Measurements from ENCODE around the gene BAIAP2L1. TPM values are rescaled to one million over a fixed set of nuclear protein-coding genes. Genes with fewer than 3 reads are reported as not detected.

BAIAP2L1 gene
- total RNA-seq, 1 experiment from 2014 or later, result 120 TPM

DNA sequence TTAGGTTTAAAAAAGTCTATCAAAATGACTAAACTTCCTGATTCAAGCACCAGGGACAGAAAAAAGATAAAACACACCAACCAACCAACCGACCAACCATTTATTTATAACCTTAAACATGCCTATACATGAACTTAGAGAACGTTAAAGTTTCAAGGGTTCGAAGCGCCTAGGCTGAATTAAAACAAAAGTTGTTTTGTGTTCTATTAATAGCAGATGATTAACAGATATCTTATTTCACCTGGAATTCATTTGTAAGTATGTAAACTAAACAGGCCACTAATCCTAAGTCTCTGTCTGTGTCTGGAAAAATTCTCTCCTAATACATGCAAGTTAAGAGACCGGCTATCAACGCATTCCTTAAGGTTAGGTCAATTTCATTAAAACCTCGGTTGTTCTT lies 1.4 kb downstream of the BAIAP2L1 start:
- Histone ChIP-seq H3K27ac (ENCODE audit: low read length) (peak overlapping the region; percentile 95), H3K36me3 (ENCODE audit: control insufficient read depth, insufficient read depth, low read length) (no peaks in the 10 kb centered on the region; the same call in 1 of the 2 replicates), H3K4me1 (ENCODE audit: control insufficient read depth, insufficient read depth, low read length) (peaks cover 31% of the 10 kb centered on the region), H3K9me3 (ENCODE audit: control insufficient read depth, insufficient read depth, low read depth, low read length) (no peaks in the 10 kb centered on the region; the same call in 1 of the 2 replicates), H3K27me3 (ENCODE audit: control insufficient read depth, insufficient read depth, low read length) (no peaks in the 10 kb centered on the region), H3K4me3 (ENCODE audit: low read depth in 2 of 2, low read length in 2 of 2) (peak overlapping the region; percentile 73 to 79)
- CTCF ChIA-PET, result no interaction called here
- ATAC-seq (no peak), DNase-seq (ENCODE audit: low read depth, low spot score) (no peak)
- in situ Hi-C loops (cut with HindIII; ENCODE audit: low pct_unique_long_range_greater_than_20kb, low sequenced_read_pairs) (loop anchor here (25.0 kb wide), 1 partner anchor 112 kb away; the partner anchor contains the start of gene BRI3), intact Hi-C loops (cut with micrococcal nuclease; ENCODE audit: unreplicated experiment) (no loop called here)
- no TSS peak for BruUV-seq (replicated peaks)
- TF ChIP-seq, protein P1, sequence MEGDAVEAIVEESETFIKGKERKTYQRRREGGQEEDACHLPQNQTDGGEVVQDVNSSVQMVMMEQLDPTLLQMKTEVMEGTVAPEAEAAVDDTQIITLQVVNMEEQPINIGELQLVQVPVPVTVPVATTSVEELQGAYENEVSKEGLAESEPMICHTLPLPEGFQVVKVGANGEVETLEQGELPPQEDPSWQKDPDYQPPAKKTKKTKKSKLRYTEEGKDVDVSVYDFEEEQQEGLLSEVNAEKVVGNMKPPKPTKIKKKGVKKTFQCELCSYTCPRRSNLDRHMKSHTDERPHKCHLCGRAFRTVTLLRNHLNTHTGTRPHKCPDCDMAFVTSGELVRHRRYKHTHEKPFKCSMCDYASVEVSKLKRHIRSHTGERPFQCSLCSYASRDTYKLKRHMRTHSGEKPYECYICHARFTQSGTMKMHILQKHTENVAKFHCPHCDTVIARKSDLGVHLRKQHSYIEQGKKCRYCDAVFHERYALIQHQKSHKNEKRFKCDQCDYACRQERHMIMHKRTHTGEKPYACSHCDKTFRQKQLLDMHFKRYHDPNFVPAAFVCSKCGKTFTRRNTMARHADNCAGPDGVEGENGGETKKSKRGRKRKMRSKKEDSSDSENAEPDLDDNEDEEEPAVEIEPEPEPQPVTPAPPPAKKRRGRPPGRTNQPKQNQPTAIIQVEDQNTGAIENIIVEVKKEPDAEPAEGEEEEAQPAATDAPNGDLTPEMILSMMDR (IDR thresholded peaks at IDR 0.05), result no peak
- TF ChIP-seq REST (IDR thresholded peaks at IDR 0.05; ENCODE audit: insufficient read depth in 1 of 2, low read depth in 2 of 2, low read length in 1 of 2) (no peak), POLR2AphosphoS5 (IDR thresholded peaks at IDR 0.05; ENCODE audit: low read depth, low read length) (no peak), SIN3A (IDR thresholded peaks at IDR 0.05; ENCODE audit: borderline replicate concordance, insufficient read depth, low read depth, low read length) (no peak), TCF7L2 (IDR thresholded peaks at IDR 0.05; ENCODE audit: low read depth, low read length) (no peak)
- POLR2A ChIA-PET, result interaction anchor here (0.6 kb wide), 1 partner anchor 18 kb away, joined by 5 read pairs; no protein-coding TSS in a partner anchor

DNA sequence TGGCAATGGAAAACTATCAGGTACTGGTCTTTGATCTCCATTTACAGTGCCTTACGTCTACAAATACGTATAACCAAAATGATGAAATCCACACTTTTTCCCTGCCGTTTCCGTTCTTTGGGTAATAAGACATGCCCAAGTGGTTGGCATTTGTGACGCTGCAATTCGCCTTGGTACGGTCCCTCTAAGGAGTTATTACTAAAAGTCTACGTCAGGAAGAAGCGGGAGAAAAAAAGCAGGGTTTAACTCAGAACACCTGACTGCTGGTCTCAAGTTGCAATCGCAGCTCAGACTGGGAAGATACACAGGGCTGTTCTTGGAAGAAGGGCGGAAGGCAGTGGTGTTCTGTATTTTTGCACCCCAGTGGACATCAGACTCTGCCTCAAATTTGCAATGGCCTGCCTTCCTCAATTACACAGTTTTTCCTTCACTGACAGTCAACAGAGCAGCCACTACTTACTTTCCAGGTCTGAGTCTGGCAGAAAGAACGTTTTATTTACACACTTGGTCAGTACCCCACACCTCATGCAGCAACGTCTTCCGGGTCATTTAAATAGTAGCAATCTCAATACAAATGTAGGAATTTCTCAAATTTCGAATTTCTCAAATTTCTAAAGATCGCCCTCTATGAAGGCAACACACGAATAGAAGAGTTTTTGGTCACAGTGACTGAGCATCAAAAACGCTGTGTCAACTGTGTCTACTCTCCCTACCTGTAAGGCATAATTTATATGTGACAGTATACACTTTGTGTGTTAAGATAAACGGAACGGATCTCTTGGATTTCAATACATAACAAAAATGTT lies 2.1 kb downstream of the BAIAP2L1 start:
- Histone ChIP-seq H3K36me3 (ENCODE audit: control insufficient read depth, insufficient read depth, low read length) (no peaks in the 10 kb centered on the region; the same call in 1 of the 2 replicates), H3K4me3 (ENCODE audit: low read depth in 2 of 2, low read length in 2 of 2) (peak overlapping the region; percentile 73 to 79), H3K27me3 (ENCODE audit: control insufficient read depth, insufficient read depth, low read length) (no peaks in the 10 kb centered on the region), H3K27ac (ENCODE audit: low read length) (peak overlapping the region; percentile 95), H3K9me3 (ENCODE audit: control insufficient read depth, insufficient read depth, low read depth, low read length) (no peaks in the 10 kb centered on the region; the same call in 1 of the 2 replicates), H3K4me1 (ENCODE audit: control insufficient read depth, insufficient read depth, low read length) (peaks cover 30% of the 10 kb centered on the region)
- no peak for DNase-seq (ENCODE audit: low read depth, low spot score)
- TF ChIP-seq SIN3A (IDR thresholded peaks at IDR 0.05; ENCODE audit: borderline replicate concordance, insufficient read depth, low read depth, low read length) (no peak), TCF7L2 (IDR thresholded peaks at IDR 0.05; ENCODE audit: low read depth, low read length) (peak; percentile 74)
- ChIA-PET CTCF (no interaction called here), POLR2A (no interaction called here)
- TSS peak; percentile 69 for BruUV-seq (replicated peaks)
- intact Hi-C loops (cut with micrococcal nuclease; ENCODE audit: unreplicated experiment), result no loop called here
- in situ Hi-C loops (cut with HindIII; ENCODE audit: low pct_unique_long_range_greater_than_20kb, low sequenced_read_pairs), result loop anchor here (25.0 kb wide), 1 partner anchor 111 kb away; the partner anchor contains the start of gene BRI3
- ATAC-seq, result no peak

Measured in Panc1 (cell line).